ENCODE data around the gene NKPD1.

GRCh38 chr19:45168767-45169351 lies 8.1 kb upstream of the NKPD1 start:
- TF ChIP-seq SP2 (IDR thresholded peaks at IDR 0.05; ENCODE audit: extremely low read depth, low read depth, low read length, poor library complexity, severe bottlenecking): no peak
- TF ChIP-seq MED1 (CRISPR knock-in tag; IDR thresholded peaks at IDR 0.05; ENCODE audit: borderline replicate concordance): no peak
- TF ChIP-seq POLR2A (conservative IDR thresholded peaks at IDR 0.05): no peak
- TF ChIP-seq BCL6 (CRISPR knock-in tag; IDR thresholded peaks at IDR 0.05): no peak
- TF ChIP-seq, protein P1, sequence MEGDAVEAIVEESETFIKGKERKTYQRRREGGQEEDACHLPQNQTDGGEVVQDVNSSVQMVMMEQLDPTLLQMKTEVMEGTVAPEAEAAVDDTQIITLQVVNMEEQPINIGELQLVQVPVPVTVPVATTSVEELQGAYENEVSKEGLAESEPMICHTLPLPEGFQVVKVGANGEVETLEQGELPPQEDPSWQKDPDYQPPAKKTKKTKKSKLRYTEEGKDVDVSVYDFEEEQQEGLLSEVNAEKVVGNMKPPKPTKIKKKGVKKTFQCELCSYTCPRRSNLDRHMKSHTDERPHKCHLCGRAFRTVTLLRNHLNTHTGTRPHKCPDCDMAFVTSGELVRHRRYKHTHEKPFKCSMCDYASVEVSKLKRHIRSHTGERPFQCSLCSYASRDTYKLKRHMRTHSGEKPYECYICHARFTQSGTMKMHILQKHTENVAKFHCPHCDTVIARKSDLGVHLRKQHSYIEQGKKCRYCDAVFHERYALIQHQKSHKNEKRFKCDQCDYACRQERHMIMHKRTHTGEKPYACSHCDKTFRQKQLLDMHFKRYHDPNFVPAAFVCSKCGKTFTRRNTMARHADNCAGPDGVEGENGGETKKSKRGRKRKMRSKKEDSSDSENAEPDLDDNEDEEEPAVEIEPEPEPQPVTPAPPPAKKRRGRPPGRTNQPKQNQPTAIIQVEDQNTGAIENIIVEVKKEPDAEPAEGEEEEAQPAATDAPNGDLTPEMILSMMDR (IDR thresholded peaks at IDR 0.05 in 2 of 3, conservative IDR thresholded peaks at IDR 0.05 in 1 of 3; ENCODE audit: insufficient read depth in 2 of 3, low read depth in 1 of 3, low read length in 3 of 3): peak in 2 of 3 experiments; percentile 46 to 49; a peak in 4 of 6 replicates

Data from K562 (cell line).